ENCODE data around the gene HSPB3. TPM values are rescaled to one million over a fixed set of nuclear protein-coding genes. Genes with fewer than 3 reads are reported as not detected.
"Not testable (repeated sequence)": the region's sequence is repeated elsewhere in the genome, so short reads cannot be mapped to it uniquely, and the experiment has no call there.

Gene HSPB3
- total RNA-seq, 2 experiments from 2014 or later = not detected

DNA sequence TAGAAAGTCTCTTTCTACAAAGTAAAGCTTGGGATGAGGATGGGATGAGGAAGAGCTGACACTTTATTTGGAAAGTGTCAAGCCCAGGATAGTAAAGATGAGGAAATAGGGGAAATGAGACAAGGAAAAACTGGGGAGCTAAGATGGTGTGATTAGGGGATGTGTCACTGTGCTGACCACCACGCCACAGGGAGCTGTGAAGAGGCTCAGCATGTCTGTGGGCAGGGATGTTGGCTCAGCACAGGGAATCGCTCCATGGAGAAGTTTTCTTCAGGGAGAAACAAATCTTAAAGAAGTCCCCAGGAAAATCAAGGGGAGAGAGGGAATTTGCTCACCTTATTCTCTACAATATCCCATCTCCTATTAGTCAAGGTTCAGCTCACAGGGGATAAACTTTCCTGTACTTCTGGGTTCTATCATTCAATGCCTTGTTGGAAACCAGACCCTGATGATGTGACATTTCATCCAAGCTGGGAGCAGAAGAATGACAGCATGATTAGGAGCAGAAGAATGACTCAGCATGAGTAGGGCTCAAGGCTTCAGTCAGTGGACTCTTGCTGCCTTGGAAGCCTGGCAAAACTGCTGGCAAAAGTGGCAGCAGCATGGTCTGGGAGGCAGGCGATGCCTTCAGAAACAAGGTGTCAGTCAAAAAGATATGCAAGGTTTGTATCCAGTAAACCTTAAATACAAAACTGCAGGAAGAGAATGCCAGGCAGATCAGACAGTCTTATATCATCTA lies 4.9 kb downstream of the HSPB3 start:
- Mint-ChIP-seq H3K4me1 (ENCODE audit: low read depth) (no peaks in the 10 kb centered on the region), H3K9me3 (peaks cover 15% of the 10 kb centered on the region), H3K4me3 (no peak overlapping the region), H3K36me3 (ENCODE audit: low read depth) (no peaks in the 10 kb centered on the region), H3K27me3 (ENCODE audit: low read depth) (no peaks in the 10 kb centered on the region), H3K27ac (no peak overlapping the region)
- DNase-seq = no peak
- intact Hi-C loops (cut with micrococcal nuclease) = no loop called here
- CTCF ChIA-PET = no interaction called here

DNA sequence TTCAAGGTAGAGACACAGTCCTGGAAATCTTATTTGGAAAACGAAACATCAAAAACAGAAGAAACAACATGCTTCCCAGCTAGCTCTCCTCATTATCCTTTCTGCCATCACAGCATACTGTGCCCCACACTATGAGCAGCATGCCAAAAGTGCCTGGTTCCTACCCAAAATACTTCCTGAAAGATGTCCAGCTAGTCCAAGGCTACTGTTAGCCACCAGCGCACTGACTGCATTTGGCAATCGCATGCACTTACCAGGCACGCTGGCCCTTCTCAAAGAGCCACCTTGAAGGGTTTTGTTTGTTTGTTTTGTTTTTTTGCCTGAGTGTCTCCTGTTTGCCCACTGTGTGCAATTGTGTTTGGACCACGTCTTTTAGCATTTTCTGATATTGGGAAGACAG lies 6.8 kb downstream of the HSPB3 start:
- DNase-seq = no peak
- H3K9me3 Mint-ChIP-seq = peaks cover 17% of the 10 kb centered on the region
- CTCF ChIA-PET = no interaction called here
- no peak overlapping the region for H3K4me3 Mint-ChIP-seq
- H3K27ac Mint-ChIP-seq = no peak overlapping the region
- H3K27me3 Mint-ChIP-seq (ENCODE audit: low read depth) = no peaks in the 10 kb centered on the region
- H3K4me1 Mint-ChIP-seq (ENCODE audit: low read depth) = no peaks in the 10 kb centered on the region
- no peaks in the 10 kb centered on the region for H3K36me3 Mint-ChIP-seq (ENCODE audit: low read depth)
- intact Hi-C loops (cut with micrococcal nuclease) = no loop called here

DNA sequence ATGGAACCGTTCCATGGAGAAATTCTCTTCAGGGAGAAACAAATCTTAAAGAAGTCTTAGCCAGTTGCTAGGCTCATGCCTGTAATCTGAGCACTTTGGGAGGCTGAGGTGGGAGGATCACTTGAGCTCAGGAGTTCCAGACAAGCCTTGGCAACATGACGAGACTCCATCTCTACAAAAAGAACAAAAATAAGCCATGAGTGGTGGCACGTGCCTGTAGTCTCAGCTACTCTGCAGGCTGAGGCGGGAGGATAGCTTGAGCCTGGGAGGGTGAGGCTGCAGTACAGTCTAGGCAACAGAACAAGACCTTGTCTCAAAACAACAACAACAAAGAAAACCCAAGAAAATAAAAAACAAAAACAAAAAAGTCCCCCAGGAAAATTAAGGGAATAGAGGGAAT lies 8.2 kb downstream of the HSPB3 start:
- Mint-ChIP-seq H3K27ac (no peak overlapping the region), H3K9me3 (peaks cover 17% of the 10 kb centered on the region), H3K4me3 (no peak overlapping the region), H3K27me3 (ENCODE audit: low read depth) (no peaks in the 10 kb centered on the region), H3K36me3 (ENCODE audit: low read depth) (no peaks in the 10 kb centered on the region), H3K4me1 (ENCODE audit: low read depth) (no peaks in the 10 kb centered on the region)
- DNase-seq = no peak
- CTCF ChIA-PET = interaction anchor here (0.6 kb wide), 1 partner anchor 24 kb away, joined by 4 read pairs; no protein-coding TSS in a partner anchor
- intact Hi-C loops (cut with micrococcal nuclease) = no loop called here

DNA sequence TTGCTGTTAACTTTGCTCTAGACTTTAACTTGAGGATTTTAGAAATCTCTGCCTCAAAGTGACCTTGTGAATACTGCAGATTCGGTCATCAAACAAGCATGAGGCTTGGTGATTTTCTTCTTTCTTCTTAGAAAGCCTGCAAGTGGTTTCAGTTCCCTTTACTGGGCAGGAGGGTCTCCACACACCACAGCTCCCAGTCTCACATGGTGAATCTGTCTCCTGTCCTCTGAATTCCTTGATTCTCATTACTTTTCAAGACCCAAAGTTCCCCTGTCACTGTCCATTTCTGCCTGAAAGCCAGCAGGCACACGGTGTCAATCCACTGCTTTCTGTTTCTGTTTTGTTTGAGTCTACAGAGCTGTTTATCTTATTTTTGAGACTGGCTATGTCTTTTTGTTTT lies 14.1 kb downstream of the HSPB3 start:
- no peak for DNase-seq
- Mint-ChIP-seq H3K9me3 (peaks cover 2% of the 10 kb centered on the region), H3K27ac (no peak overlapping the region), H3K4me1 (ENCODE audit: low read depth) (peaks cover 4% of the 10 kb centered on the region), H3K27me3 (ENCODE audit: low read depth) (no peaks in the 10 kb centered on the region), H3K4me3 (no peak overlapping the region), H3K36me3 (ENCODE audit: low read depth) (no peaks in the 10 kb centered on the region)
- intact Hi-C loops (cut with micrococcal nuclease) = no loop called here
- CTCF ChIA-PET = no interaction called here

DNA sequence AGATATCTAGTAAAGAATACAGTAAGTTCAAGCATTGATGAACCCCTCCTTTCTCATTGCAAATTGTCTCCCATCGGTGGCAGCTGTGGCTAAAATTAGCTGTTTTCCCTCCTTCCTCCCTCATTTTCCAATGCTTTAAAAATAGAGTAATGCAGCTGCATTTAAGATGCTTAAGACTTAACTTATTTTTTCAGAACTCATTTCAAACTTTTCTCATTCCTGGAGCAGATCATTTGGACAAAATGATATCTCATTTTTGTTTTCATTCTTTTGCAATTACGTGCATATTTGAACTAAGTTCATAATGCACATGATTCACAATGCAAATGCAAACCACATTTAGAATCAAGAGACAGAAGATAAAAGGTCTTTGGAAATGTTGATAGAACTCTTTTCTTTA lies 14.6 kb downstream of the HSPB3 start:
- intact Hi-C loops (cut with micrococcal nuclease) = no loop called here
- Mint-ChIP-seq H3K27ac (no peak overlapping the region), H3K4me1 (ENCODE audit: low read depth) (peaks cover 4% of the 10 kb centered on the region), H3K27me3 (ENCODE audit: low read depth) (no peaks in the 10 kb centered on the region), H3K36me3 (ENCODE audit: low read depth) (no peaks in the 10 kb centered on the region), H3K9me3 (peaks cover 2% of the 10 kb centered on the region), H3K4me3 (no peak overlapping the region)
- DNase-seq = no peak
- CTCF ChIA-PET = no interaction called here

DNA sequence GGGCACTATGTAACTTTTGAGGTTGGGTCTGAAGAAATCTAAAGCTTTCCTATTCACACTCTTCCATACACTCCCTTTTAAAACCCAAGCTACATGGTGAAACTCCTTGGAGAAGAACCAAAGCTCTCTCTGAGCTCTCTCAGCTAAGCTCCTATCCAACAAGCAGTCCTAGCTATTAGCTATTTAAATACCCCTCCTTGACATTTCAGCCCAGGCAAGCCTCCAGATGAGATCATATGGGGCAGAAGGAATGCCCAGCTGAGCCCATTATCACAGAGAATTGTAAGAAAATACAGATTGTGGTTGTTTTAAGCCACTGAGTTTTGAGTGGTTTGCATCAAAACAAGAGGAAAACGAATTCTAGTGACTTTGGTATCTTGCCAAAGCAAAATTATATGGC lies 15.2 kb downstream of the HSPB3 start:
- H3K4me3 Mint-ChIP-seq = no peak overlapping the region
- CTCF ChIA-PET = interaction anchor here (1.1 kb wide), 1 partner anchor 51 kb away, joined by 3 read pairs; no protein-coding TSS in a partner anchor
- H3K27me3 Mint-ChIP-seq (ENCODE audit: low read depth) = no peaks in the 10 kb centered on the region

DNA sequence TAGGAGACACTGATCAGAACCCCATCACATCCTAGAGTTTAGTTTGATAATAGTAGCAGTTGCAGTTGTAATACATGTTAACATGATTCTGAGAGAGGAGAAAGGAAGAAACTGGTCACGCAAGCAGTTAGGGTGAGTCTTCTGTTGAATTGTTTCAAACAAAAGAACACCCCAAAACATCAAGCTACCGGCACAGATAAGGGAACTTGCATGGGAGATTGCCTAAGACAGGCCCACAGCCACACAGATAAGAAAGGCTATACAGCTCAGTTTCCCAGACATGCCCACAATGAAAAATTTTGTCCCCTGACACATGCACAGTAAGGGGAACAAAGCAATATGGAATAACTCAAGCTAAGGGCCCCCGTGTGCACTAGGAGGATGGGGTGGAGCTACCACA lies 15.9 kb downstream of the HSPB3 start:
- no peak overlapping the region for H3K27ac Mint-ChIP-seq
- H3K27me3 Mint-ChIP-seq (ENCODE audit: low read depth) = no peaks in the 10 kb centered on the region
- intact Hi-C loops (cut with micrococcal nuclease) = no loop called here
- H3K4me3 Mint-ChIP-seq = no peak overlapping the region
- peaks cover under 1% of the 10 kb centered on the region for H3K9me3 Mint-ChIP-seq
- H3K36me3 Mint-ChIP-seq (ENCODE audit: low read depth) = no peaks in the 10 kb centered on the region
- CTCF ChIA-PET = interaction anchor here (0.6 to 1.7 kb wide), 3 partner anchors 16 to 52 kb away, joined by 3 to 7 read pairs (median 3); no protein-coding TSS in a partner anchor
- peaks cover 4% of the 10 kb centered on the region for H3K4me1 Mint-ChIP-seq (ENCODE audit: low read depth)
- no peak for DNase-seq

More for the DNA sequence above, 15.2 kb downstream of the HSPB3 start:
- intact Hi-C loops (cut with micrococcal nuclease) = no loop called here
- Mint-ChIP-seq H3K27ac (no peak overlapping the region), H3K9me3 (peaks cover 2% of the 10 kb centered on the region), H3K36me3 (ENCODE audit: low read depth) (no peaks in the 10 kb centered on the region), H3K4me1 (ENCODE audit: low read depth) (peaks cover 4% of the 10 kb centered on the region)
- DNase-seq = no peak

DNA sequence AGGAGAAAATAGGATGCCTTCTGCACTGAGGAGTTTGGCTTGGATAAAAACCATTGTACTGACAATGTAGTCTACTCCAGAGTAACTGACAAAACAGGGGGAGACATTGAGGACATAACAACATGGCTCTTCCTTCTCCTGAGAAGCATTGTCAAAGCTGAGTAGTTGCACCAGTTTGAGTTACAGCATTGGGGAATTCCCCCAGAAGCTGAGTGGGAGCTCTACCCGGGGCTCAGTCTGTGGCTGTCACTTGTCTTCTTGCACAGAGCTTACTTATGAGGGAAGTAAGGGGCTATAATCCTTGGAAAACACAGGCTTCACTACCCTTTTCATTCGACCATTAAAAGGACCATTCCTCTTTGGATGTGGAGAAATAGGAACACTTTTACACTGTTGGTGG lies 21.2 kb downstream of the HSPB3 start:
- no peaks in the 10 kb centered on the region for H3K36me3 Mint-ChIP-seq (ENCODE audit: low read depth)
- no peaks in the 10 kb centered on the region for H3K4me1 Mint-ChIP-seq (ENCODE audit: low read depth)
- DNase-seq = no peak
- CTCF ChIA-PET = no interaction called here
- no peaks in the 10 kb centered on the region for H3K9me3 Mint-ChIP-seq
- H3K27ac Mint-ChIP-seq = no peak overlapping the region
- H3K27me3 Mint-ChIP-seq (ENCODE audit: low read depth) = peaks cover 5% of the 10 kb centered on the region
- no peak overlapping the region for H3K4me3 Mint-ChIP-seq
- intact Hi-C loops (cut with micrococcal nuclease) = no loop called here

DNA sequence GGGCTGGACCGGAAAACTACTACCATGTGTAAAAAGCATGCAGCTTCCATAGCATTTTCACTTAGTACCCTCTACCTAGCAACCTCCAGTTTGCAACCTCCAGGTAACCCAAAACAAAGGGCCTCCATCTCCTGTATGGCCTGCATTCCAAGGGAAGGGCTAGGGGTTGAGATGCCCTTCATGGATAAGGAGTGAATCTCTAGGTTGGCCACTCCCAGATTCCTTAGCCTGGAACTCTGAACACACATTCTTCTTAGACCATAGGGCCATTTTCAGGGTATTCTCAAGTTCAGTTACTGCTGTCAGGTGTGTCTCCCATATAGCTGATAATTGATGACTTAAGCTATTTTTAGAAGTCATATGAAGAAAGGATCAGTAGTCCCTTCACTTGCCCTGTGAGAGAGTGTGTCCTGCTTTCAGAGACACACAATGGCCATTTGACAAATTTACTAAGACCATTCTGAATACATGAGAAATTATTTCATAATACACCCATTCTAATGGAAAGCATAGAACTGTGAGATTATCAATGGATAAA lies 22.5 kb downstream of the HSPB3 start:
- CTCF ChIA-PET = no interaction called here
- intact Hi-C loops (cut with micrococcal nuclease) = no loop called here
- H3K27ac Mint-ChIP-seq = no peak overlapping the region
- H3K27me3 Mint-ChIP-seq (ENCODE audit: low read depth) = peaks cover 5% of the 10 kb centered on the region
- H3K4me1 Mint-ChIP-seq (ENCODE audit: low read depth) = no peaks in the 10 kb centered on the region
- no peaks in the 10 kb centered on the region for H3K9me3 Mint-ChIP-seq
- H3K36me3 Mint-ChIP-seq (ENCODE audit: low read depth) = no peaks in the 10 kb centered on the region
- DNase-seq = no peak
- no peak overlapping the region for H3K4me3 Mint-ChIP-seq

DNA sequence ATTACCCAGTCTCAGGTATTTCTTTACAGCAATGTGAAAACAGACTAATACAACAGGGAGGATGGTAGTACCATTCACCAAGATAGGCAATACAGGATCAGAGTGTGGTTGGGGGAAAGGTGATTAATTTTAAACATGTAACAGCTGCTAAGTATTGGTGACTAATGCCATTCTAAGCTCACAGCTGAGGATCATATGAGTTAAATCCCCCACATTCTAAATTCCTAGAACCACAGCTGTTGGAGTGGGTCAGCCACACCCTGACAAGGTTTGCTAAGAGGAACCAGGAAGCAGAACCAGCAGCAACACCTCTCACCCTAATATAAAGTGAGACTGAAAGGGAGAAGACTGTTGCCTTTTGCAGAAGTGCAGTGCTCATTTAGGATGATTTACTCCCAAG lies 24.8 kb downstream of the HSPB3 start:
- CTCF ChIA-PET = interaction anchor here (1.0 to 1.5 kb wide), 2 partner anchors 8 to 9 kb away, joined by 3 to 4 read pairs; no protein-coding TSS in a partner anchor
- intact Hi-C loops (cut with micrococcal nuclease) = no loop called here
- Mint-ChIP-seq H3K36me3 (ENCODE audit: low read depth) (no peaks in the 10 kb centered on the region), H3K4me1 (ENCODE audit: low read depth) (no peaks in the 10 kb centered on the region), H3K27me3 (ENCODE audit: low read depth) (peaks cover 5% of the 10 kb centered on the region), H3K27ac (no peak overlapping the region), H3K4me3 (no peak overlapping the region), H3K9me3 (no peaks in the 10 kb centered on the region)
- DNase-seq = no peak

DNA sequence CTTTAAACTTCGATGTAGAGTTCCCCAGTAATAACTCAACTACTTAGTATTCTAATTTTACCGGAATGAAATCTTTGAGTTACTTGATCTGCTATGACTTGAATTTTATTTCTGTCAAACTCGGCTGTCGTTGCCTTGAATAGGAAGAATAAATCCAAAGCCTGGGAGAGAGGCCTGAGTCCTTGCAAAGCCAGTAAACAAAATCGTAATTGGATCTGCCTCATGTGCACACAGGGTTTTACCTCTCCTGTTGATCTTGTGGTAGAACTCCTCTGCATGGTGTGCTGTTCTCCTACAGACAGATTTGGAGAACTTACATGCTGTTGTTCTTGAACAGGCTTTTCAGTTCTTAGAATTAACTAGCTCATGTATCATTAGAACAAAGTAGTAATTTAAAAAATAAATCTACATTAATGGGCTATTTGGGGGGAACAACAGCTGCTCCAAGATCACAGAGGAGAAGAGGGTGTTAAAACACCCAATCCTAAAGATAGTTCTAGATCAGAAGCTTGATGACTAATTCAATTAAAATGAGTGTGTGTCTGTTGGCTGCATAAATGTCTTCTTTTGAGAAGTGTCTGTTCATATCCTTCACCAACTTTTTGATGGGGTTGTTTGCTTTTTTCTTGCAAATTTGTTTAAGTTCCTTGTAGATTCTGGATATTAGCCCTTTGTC lies 28.9 kb downstream of the HSPB3 start:
- Mint-ChIP-seq H3K4me1 (ENCODE audit: low read depth) (no peaks in the 10 kb centered on the region), H3K4me3 (no peak overlapping the region), H3K27ac (no peak overlapping the region), H3K36me3 (ENCODE audit: low read depth) (no peaks in the 10 kb centered on the region), H3K9me3 (no peaks in the 10 kb centered on the region), H3K27me3 (ENCODE audit: low read depth) (peaks cover 5% of the 10 kb centered on the region)
- CTCF ChIA-PET = no interaction called here
- DNase-seq = no peak
- intact Hi-C loops (cut with micrococcal nuclease) = no loop called here

DNA sequence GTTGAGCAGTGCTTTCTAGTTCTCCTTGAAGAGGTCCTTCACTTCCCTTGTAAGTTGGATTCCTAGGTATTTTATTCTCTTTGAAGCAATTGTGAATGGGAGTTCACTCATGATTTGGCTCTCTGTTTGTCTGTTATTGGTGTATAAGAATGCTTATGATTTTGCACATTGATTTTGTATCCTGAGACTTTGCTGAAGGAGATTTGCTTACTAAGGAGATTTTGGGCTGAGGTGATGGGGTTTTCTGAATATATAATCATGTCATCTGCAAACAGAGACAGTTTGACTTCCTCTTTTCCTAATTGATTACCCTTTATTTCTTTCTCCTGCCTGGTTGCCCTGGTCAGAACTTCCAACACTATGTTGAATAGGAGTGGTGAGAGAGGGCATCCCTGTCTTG lies 30.2 kb downstream of the HSPB3 start:
- intact Hi-C loops (cut with micrococcal nuclease); DNase-seq; H3K27me3 Mint-ChIP-seq (ENCODE audit: low read depth); H3K36me3 Mint-ChIP-seq (ENCODE audit: low read depth); H3K9me3 Mint-ChIP-seq; H3K27ac Mint-ChIP-seq; H3K4me3 Mint-ChIP-seq; CTCF ChIA-PET; H3K4me1 Mint-ChIP-seq (ENCODE audit: low read depth): not testable (repeated sequence)

DNA sequence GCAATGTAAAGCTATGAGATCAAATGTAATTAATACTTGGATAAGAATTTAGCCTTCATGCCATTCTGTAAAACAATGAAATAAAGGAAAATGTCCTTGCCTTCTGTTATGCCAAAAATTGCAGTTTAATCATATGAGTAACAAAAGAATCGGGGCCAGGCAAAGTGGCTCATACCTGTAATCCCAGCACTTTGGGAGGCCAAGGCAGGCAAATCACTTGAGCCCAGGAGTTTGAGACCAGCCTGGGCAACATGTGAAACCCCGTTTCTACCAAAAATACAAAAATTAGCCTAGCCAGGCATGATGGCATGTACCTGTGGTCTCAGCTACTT lies 34.1 kb downstream of the HSPB3 start:
- H3K9me3 Mint-ChIP-seq; DNase-seq; H3K27ac Mint-ChIP-seq; H3K36me3 Mint-ChIP-seq (ENCODE audit: low read depth); H3K27me3 Mint-ChIP-seq (ENCODE audit: low read depth); H3K4me3 Mint-ChIP-seq; H3K4me1 Mint-ChIP-seq (ENCODE audit: low read depth): not testable (repeated sequence)
- CTCF ChIA-PET = interaction anchor here (0.6 to 2.8 kb wide), 33 partner anchors 9 to 383 kb away, joined by 3 to 18 read pairs (median 5); partner anchors contain the start of gene ARL15
- intact Hi-C loops (cut with micrococcal nuclease) = loop anchor here (1.0 to 2.0 kb wide), 4 partner anchors 49 to 246 kb away; partner anchors contain the start of gene ARL15
